HEK293T (cell line): ENCODE results near the gene ZCWPW1.

Experiments used
- CTCF ChIA-PET: fragments of 350-600 bp; formaldehyde crosslinking; extraction: SDS; loops from one replicate; lab custom pipeline; 2021; ENCODE audit warnings: antibody characterized with exemption, inconsistent platforms; lab: Yijun Ruan, JAX
- POLR2A ChIA-PET: fragments of 350-600 bp; formaldehyde crosslinking; extraction: SDS; loops from one replicate; lab custom pipeline; 2020; ENCODE audit warnings: antibody characterized with exemption, inconsistent platforms; lab: Yijun Ruan, JAX
- DNase-seq: peaks from one replicate; pipeline ENCODE4 v3.0.0; 2012; ENCODE audit warnings: mixed read lengths; ENCODE audit errors: extremely low spot score
- ARNT ChIP-seq: fragments of 450-650 bp; IDR thresholded peaks from 2 replicates; pipeline ENCODE4 v1.6.1; 2017; ENCODE audit warnings: mild to moderate bottlenecking
- BHLHE40 ChIP-seq: fragments of 450-650 bp; IDR thresholded peaks from 2 replicates; pipeline ENCODE4 v1.6.1; 2016; ENCODE audit warnings: mild to moderate bottlenecking, moderate library complexity, borderline replicate concordance
- CTBP1 ChIP-seq: fragments of 450-650 bp; IDR thresholded peaks from 2 replicates; pipeline ENCODE4 v1.6.1; 2016; ENCODE audit warnings: borderline replicate concordance
- ELF4 ChIP-seq: fragments of 450-650 bp; IDR thresholded peaks from 2 replicates; pipeline ENCODE4 v1.6.1; 2017; ENCODE audit warnings: antibody characterized with exemption
- FOXA1 ChIP-seq: fragments of 450-650 bp; IDR thresholded peaks from 2 replicates; pipeline ENCODE4 v1.6.1; 2016; ENCODE audit warnings: mild to moderate bottlenecking
- FOXK2 ChIP-seq: fragments of 450-650 bp; IDR thresholded peaks from 2 replicates; pipeline ENCODE4 v1.6.1; 2016; ENCODE audit warnings: mild to moderate bottlenecking
- FOXM1 ChIP-seq: fragments of 450-650 bp; IDR thresholded peaks from 2 replicates; pipeline ENCODE4 v1.6.1; 2017; ENCODE audit warnings: mild to moderate bottlenecking, borderline replicate concordance
- HDGF ChIP-seq: fragments of 450-650 bp; IDR thresholded peaks from 2 replicates; pipeline ENCODE4 v1.6.1; 2017; ENCODE audit warnings: antibody characterized with exemption, borderline replicate concordance
- L3MBTL2 ChIP-seq: fragments of 450-650 bp; conservative IDR thresholded peaks from 2 replicates; pipeline ENCODE4 v1.6.1; 2016; ENCODE audit warnings: mild to moderate bottlenecking
- LEF1 ChIP-seq: fragments of 450-650 bp; IDR thresholded peaks from 2 replicates; pipeline ENCODE4 v1.6.1; 2017; ENCODE audit warnings: mild to moderate bottlenecking, borderline replicate concordance
- NFRKB ChIP-seq: fragments of 450-650 bp; IDR thresholded peaks from 2 replicates; pipeline ENCODE4 v1.6.1; 2016; ENCODE audit warnings: mild to moderate bottlenecking, moderate library complexity
- SP1 ChIP-seq: fragments of 450-650 bp; IDR thresholded peaks from 2 replicates; pipeline ENCODE4 v1.6.1; 2017
- SUZ12 ChIP-seq: fragments of 450-650 bp; IDR thresholded peaks from 2 replicates; pipeline ENCODE4 v1.6.1; 2016; ENCODE audit warnings: mild to moderate bottlenecking
- TARDBP ChIP-seq: fragments of 450-650 bp; IDR thresholded peaks from 2 replicates; pipeline ENCODE4 v1.6.1; 2016
- ZNF384 ChIP-seq: fragments of 450-650 bp; IDR thresholded peaks from 2 replicates; pipeline ENCODE4 v1.6.1; 2016
- TF ChIP-seq, protein P1 (sequence below): fragments of 450-650 bp; IDR thresholded peaks from 2 replicates; pipeline ENCODE4 v1.6.1; 2016

Gene ZCWPW1

GRCh38 chr7:100465702-100466311 lies 37.3 kb upstream of the ZCWPW1 start:
- ChIA-PET POLR2A (interaction anchor here (0.6 to 1.4 kb wide), 2 partner anchors 13 to 240 kb away, joined by 3 to 4 read pairs; partner anchors contain the start of genes POP7 and TSC22D4), CTCF (interaction anchor here (0.6 to 2.6 kb wide), 7 partner anchors 9 to 123 kb away, joined by 3 to 13 read pairs (median 4); no protein-coding TSS in a partner anchor)
- peak; percentile 71 for DNase-seq
- TF ChIP-seq FOXA1 (no peak), NFRKB (no peak), HDGF (no peak), SUZ12 (no peak), ZNF384 (no peak), CTBP1 (no peak), ELF4 (no peak), ARNT (no peak), FOXK2 (no peak), LEF1 (no peak), L3MBTL2 (no peak), TARDBP (no peak), BHLHE40 (no peak), FOXM1 (no peak), SP1 (no peak)
- TF ChIP-seq, protein P1, sequence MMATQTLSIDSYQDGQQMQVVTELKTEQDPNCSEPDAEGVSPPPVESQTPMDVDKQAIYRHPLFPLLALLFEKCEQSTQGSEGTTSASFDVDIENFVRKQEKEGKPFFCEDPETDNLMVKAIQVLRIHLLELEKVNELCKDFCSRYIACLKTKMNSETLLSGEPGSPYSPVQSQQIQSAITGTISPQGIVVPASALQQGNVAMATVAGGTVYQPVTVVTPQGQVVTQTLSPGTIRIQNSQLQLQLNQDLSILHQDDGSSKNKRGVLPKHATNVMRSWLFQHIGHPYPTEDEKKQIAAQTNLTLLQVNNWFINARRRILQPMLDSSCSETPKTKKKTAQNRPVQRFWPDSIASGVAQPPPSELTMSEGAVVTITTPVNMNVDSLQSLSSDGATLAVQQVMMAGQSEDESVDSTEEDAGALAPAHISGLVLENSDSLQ, result no peak

- ChIA-PET CTCF (interaction anchor here (0.6 to 2.6 kb wide), 7 partner anchors 9 to 123 kb away, joined by 3 to 13 read pairs (median 4); no protein-coding TSS in a partner anchor), POLR2A (interaction anchor here (0.6 to 1.4 kb wide), 2 partner anchors 14 to 241 kb away, joined by 3 to 4 read pairs; partner anchors contain the start of genes POP7 and TSC22D4)
- TF ChIP-seq FOXK2 (no peak), ZNF384 (no peak), HDGF (no peak), FOXA1 (no peak), SUZ12 (no peak)
Measured at GRCh38 chr7:100465299-100465698, 36.8 kb upstream of the ZCWPW1 start.

GRCh38 chr7:100464791-100465190 lies 36.3 kb upstream of the ZCWPW1 start:
- no peak for DNase-seq
- ChIA-PET POLR2A (interaction anchor here (1.4 kb wide), 1 partner anchor 14 kb away, joined by 4 read pairs; the partner anchor contains the start of gene TSC22D4), CTCF (interaction anchor here (1.4 to 2.6 kb wide), 3 partner anchors 9 to 99 kb away, joined by 8 to 13 read pairs (median 10); no protein-coding TSS in a partner anchor)
- TF ChIP-seq NFRKB (no peak), ARNT (no peak), ELF4 (no peak), L3MBTL2 (no peak), ZNF384 (no peak)
- TF ChIP-seq, protein P1, result no peak

More at GRCh38 chr7:100465299-100465698, 36.8 kb upstream of the ZCWPW1 start:
- no peak for DNase-seq

DNA sequence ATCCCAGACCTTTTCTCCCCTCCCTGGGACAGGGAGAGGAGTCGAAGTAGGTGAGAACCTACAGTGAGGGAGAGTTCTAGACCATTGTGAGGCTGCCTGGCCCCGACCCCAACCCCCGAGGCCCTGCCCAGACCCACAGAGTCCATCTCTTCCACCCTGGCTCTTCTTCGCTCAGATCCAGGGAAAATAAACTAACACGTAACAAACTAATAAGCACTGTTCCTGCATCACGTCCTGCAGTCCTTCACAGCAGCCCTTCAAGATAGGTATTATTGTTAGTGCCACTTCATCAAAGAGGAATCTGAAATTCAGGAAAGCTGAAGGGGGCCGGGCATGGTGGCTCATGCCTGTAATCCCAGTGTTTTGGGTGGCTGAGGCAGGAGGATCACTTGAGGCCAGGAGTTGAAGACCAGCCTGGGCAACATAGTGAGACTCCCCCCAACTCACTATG lies 35.7 kb upstream of the ZCWPW1 start, which contains the start of gene SPACDR:
Gene SPACDR (minus strand): TSS at position 51 of the 451 bp plus-strand sequence. CDS start 235 bp downstream, outside the sequence.
- POLR2A ChIA-PET, result interaction anchor here (1.4 kb wide), 1 partner anchor 14 kb away, joined by 4 read pairs; no protein-coding TSS in a partner anchor
- CTCF ChIA-PET, result interaction anchor here (1.2 kb wide), 1 partner anchor 124 kb away, joined by 4 read pairs; no protein-coding TSS in a partner anchor
- DNase-seq, result no peak
- TF ChIP-seq ZNF384 (no peak), NFRKB (no peak), LEF1 (no peak), ARNT (no peak), FOXM1 (no peak), FOXA1 (no peak), CTBP1 (no peak), L3MBTL2 (no peak), SUZ12 (no peak), BHLHE40 (no peak), TARDBP (no peak), FOXK2 (no peak)
- TF ChIP-seq, protein P1, result no peak

DNA sequence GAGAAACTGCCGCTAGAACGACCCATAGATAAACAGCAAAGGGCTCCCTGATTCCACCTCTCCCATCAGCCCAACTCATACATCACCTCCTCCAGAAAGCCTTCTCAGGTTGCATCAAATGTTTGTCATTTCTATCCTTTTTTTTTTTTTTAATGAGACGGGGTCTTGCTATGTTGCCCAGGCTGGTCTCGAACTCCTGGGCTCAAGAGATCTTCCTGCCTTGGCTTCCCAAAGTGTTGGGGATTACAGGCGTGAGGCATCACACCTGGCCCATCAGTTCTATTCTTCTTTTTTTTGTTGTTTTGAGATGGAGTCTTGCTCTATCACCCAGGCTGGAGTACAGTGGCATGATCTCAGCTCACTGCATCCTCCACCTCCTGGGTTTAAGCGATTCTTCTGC lies 28.5 kb upstream of the ZCWPW1 start:
- ChIA-PET POLR2A (no interaction called here), CTCF (interaction anchor here (2.3 kb wide), 1 partner anchor 9 kb away, joined by 13 read pairs; no protein-coding TSS in a partner anchor)
- DNase-seq, result no peak
- no peak for TF ChIP-seq CTBP1
- no peak for TF ChIP-seq FOXK2
- no peak for TF ChIP-seq SP1
- TF ChIP-seq HDGF, result no peak

- DNase-seq, result no peak
- POLR2A ChIA-PET, result interaction anchor here (2.6 kb wide), 1 partner anchor 27 kb away, joined by 10 read pairs; the partner anchor contains the start of genes MEPCE and ZCWPW1
- TF ChIP-seq ELF4, result no peak
- TF ChIP-seq ARNT, result no peak
- CTCF ChIA-PET, result interaction anchor here (2.3 kb wide), 1 partner anchor 9 kb away, joined by 13 read pairs; no protein-coding TSS in a partner anchor
Measured at GRCh38 chr7:100456562-100456961, 28.1 kb upstream of the ZCWPW1 start.
